ENCODE data around the gene CNTNAP5. TPM values are rescaled to one million over a fixed set of nuclear protein-coding genes. Genes with fewer than 3 reads are reported as not detected.

CNTNAP5 gene
- total RNA-seq, 2 donors from 2014 or later: not detected

DNA sequence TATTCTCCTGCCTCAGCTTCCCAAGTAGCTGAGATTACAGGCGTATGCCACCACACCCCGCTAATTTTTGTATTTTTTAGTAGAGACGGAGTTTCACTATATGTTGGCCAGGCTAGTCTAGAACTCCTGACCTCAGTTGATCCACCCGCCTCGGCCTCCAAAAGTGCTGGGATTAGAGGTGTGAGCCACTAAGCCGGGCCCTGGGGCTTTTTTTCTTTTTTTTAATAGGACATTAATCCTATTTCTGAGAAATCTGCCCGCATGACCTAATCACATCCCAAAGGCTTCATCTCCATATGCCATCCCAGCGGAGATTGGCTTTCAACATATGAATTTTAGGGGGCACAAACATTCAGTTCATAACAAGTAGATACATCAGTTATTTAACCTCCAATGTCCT lies 128.6 kb downstream of the CNTNAP5 start:
- no peaks in the 10 kb centered on the region for H3K36me3 Mint-ChIP-seq (ENCODE audit: low read depth)
- H3K27me3 Mint-ChIP-seq: no peaks in the 10 kb centered on the region
- H3K9me3 Mint-ChIP-seq: peaks cover 22% of the 10 kb centered on the region
- no peaks in the 10 kb centered on the region for H3K4me1 Mint-ChIP-seq
- ATAC-seq (replicated peaks): no peak
- no peak overlapping the region for H3K27ac Mint-ChIP-seq
- no peak overlapping the region for H3K4me3 Mint-ChIP-seq

DNA sequence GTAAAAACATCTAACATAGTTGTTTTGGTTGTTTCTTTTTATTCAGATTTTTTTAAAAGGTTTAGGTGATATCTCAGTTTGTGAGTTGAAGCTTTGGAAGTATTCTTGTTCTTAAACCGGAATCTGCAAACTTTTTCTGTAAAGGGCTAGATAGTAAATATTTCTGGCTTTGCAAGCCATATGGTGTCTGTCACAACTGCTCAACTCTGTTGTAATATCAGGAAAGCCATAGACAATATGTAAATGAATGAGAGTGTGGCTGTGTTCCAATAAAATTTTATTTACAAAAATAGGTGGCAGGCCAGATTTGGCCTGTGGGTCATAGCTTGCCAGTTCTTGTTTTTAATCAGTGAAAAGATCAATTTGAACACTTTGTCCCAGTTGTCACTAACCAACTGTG lies 134.1 kb downstream of the CNTNAP5 start:
- Mint-ChIP-seq H3K36me3 (ENCODE audit: low read depth) (no peaks in the 10 kb centered on the region), H3K4me3 (no peak overlapping the region), H3K27me3 (no peaks in the 10 kb centered on the region), H3K9me3 (peaks cover 12% of the 10 kb centered on the region), H3K27ac (no peak overlapping the region), H3K4me1 (no peaks in the 10 kb centered on the region)
- no peak for ATAC-seq (replicated peaks)

DNA sequence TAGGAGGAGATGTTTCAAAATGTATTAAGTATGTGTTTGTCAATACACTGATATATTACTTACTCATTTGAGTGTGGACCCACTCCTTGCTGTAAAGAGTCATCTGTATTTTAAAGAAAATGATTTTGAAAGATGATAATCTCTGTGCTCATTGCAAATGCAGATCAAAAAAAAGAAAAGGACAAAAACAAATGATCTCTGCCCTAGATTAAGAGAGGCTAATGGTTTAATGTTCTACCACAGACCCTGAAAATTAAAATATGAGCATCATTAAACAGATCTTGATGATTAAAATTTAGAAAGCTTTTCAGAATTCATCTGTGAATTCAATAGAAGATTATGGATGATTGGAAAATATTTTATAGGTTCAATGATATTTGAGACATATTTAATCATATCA lies 136.5 kb downstream of the CNTNAP5 start:
- Mint-ChIP-seq H3K4me1 (no peaks in the 10 kb centered on the region), H3K27me3 (no peaks in the 10 kb centered on the region), H3K4me3 (no peak overlapping the region), H3K27ac (no peak overlapping the region), H3K9me3 (peaks cover 10% of the 10 kb centered on the region), H3K36me3 (ENCODE audit: low read depth) (no peaks in the 10 kb centered on the region)
- ATAC-seq (replicated peaks): no peak

DNA sequence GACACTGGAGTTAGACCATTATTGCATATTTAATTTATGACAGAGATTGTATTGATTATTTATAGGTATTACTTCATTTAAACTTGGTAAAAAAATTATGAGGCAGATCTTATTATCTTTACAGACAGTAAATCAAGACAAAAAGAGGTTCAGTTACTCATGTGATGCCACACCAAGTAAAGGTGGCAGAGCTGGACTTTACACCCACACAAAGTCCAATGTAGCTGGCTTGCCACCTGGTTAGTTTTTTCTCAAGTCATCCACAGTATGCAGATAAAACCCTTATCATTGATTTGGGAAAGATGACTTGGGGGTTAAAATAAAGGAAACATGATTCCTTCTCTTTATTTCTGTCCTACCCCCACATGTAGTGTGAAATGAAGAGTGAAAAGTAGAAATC lies 137.2 kb downstream of the CNTNAP5 start:
- H3K36me3 Mint-ChIP-seq (ENCODE audit: low read depth): no peaks in the 10 kb centered on the region
- H3K4me1 Mint-ChIP-seq: no peaks in the 10 kb centered on the region
- ATAC-seq (replicated peaks): no peak
- no peak overlapping the region for H3K4me3 Mint-ChIP-seq
- peaks cover 10% of the 10 kb centered on the region for H3K9me3 Mint-ChIP-seq
- no peak overlapping the region for H3K27ac Mint-ChIP-seq
- no peaks in the 10 kb centered on the region for H3K27me3 Mint-ChIP-seq

DNA sequence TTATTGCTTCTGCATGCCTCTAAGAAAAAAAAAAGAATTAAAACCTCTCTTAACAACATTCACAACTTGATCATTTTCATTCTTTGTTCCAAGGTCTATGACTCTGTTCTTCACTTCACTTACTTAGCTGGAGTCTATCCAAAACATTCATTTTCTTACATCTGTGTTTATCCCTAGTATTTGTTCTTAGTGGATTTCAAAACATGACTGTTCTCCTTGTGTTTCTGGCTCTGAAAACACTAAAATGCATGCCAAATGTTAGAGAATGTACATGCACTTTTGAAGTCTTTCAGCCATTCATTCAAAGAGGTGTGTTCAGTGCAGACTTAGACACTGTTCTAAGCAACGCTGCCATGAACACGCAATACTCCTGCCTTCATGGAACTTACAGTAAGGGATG lies 138.8 kb downstream of the CNTNAP5 start:
- Mint-ChIP-seq H3K27ac (no peak overlapping the region), H3K27me3 (no peaks in the 10 kb centered on the region), H3K4me1 (no peaks in the 10 kb centered on the region), H3K4me3 (no peak overlapping the region), H3K36me3 (ENCODE audit: low read depth) (no peaks in the 10 kb centered on the region), H3K9me3 (peaks cover 14% of the 10 kb centered on the region)
- no peak for ATAC-seq (replicated peaks)

DNA sequence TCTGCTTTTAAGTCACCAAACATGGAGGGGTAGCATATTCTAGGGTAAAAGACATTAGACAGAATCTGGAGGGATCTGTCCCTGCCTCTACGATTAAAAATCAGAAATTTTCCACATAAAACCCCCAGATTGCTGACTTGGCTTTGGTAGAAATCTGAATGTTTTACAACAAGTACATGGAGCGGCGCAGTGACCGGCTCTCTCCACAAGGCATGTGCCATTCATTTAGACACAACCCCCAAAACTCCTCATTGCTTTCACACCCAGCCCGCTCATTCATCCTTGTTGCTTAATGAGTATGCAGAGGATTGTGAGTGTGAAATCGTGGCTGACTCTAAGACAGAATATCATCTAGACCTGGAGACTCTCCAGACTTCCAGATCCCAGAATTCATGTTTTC lies 140.6 kb downstream of the CNTNAP5 start:
- ATAC-seq (replicated peaks): no peak
- Mint-ChIP-seq H3K36me3 (ENCODE audit: low read depth) (no peaks in the 10 kb centered on the region), H3K9me3 (peaks cover 22% of the 10 kb centered on the region), H3K27ac (no peak overlapping the region), H3K4me3 (no peak overlapping the region), H3K27me3 (no peaks in the 10 kb centered on the region), H3K4me1 (no peaks in the 10 kb centered on the region)

DNA sequence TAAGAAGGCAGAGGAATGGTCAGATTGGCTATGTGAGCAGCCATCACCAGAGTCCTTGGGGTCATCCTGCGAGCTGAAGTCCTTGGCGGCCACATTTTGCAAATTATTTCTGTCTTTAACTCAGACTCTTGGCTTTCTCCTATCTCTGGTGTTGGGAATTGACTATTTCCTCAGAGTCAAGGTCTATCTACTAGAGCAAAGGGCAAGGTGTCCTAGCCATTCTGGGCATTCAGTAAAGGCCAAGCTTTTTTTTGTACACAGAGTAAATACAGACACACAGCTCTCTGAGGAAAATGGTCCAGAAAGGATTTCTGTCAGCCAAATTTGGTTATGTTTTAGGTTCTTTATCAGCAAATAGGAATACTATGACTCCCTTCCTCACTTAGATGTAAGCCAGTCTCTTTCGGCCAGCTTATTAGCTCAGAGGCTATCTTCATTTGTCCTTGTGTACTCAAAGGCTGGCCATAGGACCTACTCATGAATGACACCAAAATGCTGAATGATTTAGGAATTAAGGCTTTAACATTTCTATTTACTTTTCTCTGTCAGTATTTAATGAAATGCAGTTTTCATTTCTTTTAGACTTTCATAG lies 146.5 kb downstream of the CNTNAP5 start:
- Mint-ChIP-seq H3K4me1 (no peaks in the 10 kb centered on the region), H3K4me3 (no peak overlapping the region), H3K9me3 (peaks cover 25% of the 10 kb centered on the region), H3K36me3 (ENCODE audit: low read depth) (no peaks in the 10 kb centered on the region), H3K27me3 (no peaks in the 10 kb centered on the region), H3K27ac (no peak overlapping the region)
- no peak for ATAC-seq (replicated peaks)

DNA sequence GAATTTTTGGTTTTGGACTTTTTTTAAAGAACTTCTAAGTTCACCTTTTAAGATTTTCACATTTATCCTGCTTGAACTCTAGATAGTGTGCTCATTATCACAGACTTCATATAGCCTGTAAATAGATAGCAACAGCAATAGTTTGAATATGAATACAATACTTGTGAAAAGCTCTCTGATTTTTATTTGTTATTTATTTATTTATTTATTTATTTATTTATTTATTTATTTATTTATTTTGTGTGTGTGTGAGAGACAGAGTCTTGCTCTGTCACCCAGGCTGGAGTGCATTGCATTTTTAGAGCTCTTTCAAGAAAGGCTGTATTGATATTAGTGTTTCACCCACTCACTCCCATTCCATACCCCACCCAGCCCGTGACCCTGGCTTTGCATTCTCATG lies 153.6 kb downstream of the CNTNAP5 start:
- no peaks in the 10 kb centered on the region for H3K27me3 Mint-ChIP-seq
- no peak overlapping the region for H3K4me3 Mint-ChIP-seq
- no peaks in the 10 kb centered on the region for H3K4me1 Mint-ChIP-seq
- peaks cover 6% of the 10 kb centered on the region for H3K9me3 Mint-ChIP-seq
- no peak overlapping the region for H3K27ac Mint-ChIP-seq
- ATAC-seq (replicated peaks): no peak
- H3K36me3 Mint-ChIP-seq (ENCODE audit: low read depth): no peaks in the 10 kb centered on the region

DNA sequence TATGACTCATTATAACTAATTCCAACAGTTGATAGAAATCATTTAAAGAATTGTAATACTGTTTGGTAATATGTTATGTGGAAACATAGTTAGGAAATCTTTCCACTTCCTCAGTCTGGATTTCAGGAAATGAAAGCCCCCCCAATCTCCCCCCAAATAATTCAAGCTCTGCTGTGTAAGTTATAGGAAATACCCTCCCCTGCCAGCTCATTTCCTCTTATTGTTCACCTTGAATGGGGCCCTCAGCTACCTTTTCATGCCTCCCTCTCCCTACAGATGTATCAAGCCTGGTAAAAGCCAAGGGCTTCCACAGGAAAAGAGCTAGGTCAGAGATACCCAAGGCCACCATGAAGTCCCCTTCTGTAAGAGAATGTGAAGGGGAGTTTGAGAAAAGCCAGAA lies 155.5 kb downstream of the CNTNAP5 start:
- Mint-ChIP-seq H3K27me3 (no peaks in the 10 kb centered on the region), H3K36me3 (ENCODE audit: low read depth) (no peaks in the 10 kb centered on the region), H3K4me1 (no peaks in the 10 kb centered on the region), H3K27ac (no peak overlapping the region), H3K4me3 (no peak overlapping the region), H3K9me3 (peaks cover 10% of the 10 kb centered on the region)
- no peak for ATAC-seq (replicated peaks)

DNA sequence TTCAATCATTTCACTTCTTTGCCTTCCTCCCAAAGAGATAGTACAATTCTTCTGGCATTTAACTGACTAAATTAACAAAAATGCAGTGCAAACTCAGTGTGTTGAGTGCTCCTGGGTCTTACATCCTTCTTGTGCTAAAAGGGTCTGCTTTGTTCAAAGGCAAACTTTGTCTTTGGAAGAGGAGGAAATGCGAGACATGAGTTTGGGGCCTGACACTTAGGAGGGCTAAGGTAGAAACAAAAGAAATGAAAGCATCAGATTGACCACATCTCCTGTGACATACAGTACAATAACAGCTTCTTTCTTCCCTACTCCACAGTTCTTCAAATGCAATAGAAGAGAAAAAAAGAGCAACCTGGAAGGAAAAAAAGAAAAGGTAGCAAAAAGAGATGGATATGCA lies 161.7 kb downstream of the CNTNAP5 start:
- H3K4me1 Mint-ChIP-seq: no peaks in the 10 kb centered on the region
- no peaks in the 10 kb centered on the region for H3K36me3 Mint-ChIP-seq (ENCODE audit: low read depth)
- peaks cover 11% of the 10 kb centered on the region for H3K9me3 Mint-ChIP-seq
- ATAC-seq (replicated peaks): no peak
- H3K27me3 Mint-ChIP-seq: no peaks in the 10 kb centered on the region
- H3K4me3 Mint-ChIP-seq: no peak overlapping the region
- no peak overlapping the region for H3K27ac Mint-ChIP-seq

DNA sequence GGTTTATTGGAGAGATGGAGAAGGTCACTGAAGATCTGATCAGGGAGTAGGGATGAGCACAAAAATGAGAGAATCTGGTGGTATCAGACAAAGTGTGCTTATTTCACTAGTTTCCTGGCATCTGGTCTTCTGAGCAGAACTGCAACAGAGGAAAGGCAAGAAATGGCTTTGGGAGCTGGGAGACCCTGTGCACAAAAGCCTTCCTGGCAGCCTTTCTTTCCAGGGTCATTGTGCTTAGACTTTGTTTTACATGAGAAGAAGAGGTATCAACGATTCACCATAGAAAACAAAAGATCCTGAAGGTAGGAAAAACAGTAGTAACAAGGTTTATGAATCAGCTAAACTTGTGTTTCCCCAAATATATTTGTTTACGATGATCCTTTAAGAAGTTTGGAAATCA lies 162.9 kb downstream of the CNTNAP5 start:
- no peak overlapping the region for H3K4me3 Mint-ChIP-seq
- no peaks in the 10 kb centered on the region for H3K4me1 Mint-ChIP-seq
- H3K9me3 Mint-ChIP-seq: peaks cover 20% of the 10 kb centered on the region
- no peak overlapping the region for H3K27ac Mint-ChIP-seq
- no peaks in the 10 kb centered on the region for H3K27me3 Mint-ChIP-seq
- ATAC-seq (replicated peaks): no peak
- no peaks in the 10 kb centered on the region for H3K36me3 Mint-ChIP-seq (ENCODE audit: low read depth)

DNA sequence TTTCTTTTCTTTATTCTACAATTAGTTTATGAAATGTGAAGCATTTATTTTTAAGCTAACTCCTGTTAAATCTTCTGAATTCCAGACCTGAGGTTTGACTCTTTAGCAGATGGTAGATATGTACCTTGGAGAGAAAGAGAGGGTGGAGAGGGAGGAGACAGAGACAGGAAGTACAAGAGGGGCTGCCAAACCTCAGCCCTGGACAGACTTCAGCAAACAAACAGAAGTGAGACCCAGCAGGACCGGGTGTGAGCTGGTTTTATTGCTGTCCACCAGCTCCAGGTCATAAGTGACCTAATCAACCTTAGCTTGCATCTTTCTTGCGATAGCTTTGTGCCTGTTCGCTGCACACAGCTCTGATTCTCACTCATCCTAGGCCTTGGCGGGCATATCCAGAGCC lies 168.6 kb downstream of the CNTNAP5 start:
- Mint-ChIP-seq H3K27ac (no peak overlapping the region), H3K36me3 (ENCODE audit: low read depth) (no peaks in the 10 kb centered on the region), H3K4me1 (no peaks in the 10 kb centered on the region), H3K4me3 (no peak overlapping the region), H3K9me3 (peaks cover 13% of the 10 kb centered on the region), H3K27me3 (no peaks in the 10 kb centered on the region)
- ATAC-seq (replicated peaks): no peak

DNA sequence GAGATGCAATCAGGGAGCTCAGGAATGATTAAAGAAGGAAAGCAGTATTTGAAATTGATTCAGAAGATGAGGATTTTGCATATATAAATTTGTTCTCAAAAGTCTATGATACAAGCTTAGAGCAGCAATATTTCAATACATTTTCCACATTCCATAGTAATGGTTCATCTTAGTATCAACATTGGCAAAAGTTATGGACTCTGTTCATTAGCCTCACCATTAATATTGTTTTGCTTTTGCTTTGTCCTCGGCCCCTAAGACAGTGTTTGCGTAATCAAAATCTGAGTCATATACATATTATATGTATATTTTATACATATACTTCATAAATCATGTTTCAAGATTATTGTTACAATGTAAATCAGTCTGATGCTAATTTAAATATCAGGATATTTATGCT lies 176.6 kb downstream of the CNTNAP5 start:
- ATAC-seq (replicated peaks): no peak
- Mint-ChIP-seq H3K4me3 (no peak overlapping the region), H3K27me3 (no peaks in the 10 kb centered on the region), H3K27ac (no peak overlapping the region), H3K9me3 (peaks cover 9% of the 10 kb centered on the region), H3K4me1 (no peaks in the 10 kb centered on the region), H3K36me3 (ENCODE audit: low read depth) (no peaks in the 10 kb centered on the region)

DNA sequence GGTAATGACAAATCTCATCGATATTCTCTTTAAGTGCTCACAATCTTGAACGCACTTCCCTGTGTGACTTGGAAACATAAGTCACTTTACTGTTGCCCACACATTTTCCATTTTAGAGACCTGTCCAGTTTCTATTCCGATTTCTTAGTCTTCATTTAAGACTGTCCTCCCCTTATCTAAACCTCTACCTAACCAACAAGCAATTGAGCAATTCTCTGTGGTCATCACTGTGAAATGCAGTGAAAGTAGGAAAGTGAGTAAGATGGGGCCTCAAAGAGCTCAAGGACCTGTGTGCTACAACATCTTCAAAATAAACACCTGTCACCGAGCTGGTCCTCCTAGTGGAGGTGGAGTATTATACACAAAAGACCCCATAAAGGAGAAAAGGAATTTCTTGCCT lies 184.4 kb downstream of the CNTNAP5 start:
- ATAC-seq (replicated peaks): no peak
- H3K4me3 Mint-ChIP-seq: no peak overlapping the region

DNA sequence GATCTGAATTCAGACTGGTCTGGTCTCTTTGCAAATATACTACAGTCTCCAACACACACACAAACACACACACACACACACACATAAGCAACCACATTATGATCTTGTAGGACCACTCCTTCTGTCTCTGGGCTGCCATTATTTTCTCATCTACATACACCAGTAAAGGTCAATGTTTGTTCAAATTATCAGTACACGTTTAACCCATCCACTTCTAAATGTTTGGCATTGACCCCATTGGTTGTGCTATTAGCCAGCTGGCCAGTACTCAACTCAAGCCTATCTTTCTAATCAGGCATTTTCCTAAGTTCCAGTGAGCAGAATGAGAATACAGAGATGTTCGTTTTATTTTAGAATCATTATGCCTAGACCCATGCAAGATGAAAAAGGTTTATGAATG lies 186.4 kb downstream of the CNTNAP5 start:
- no peaks in the 10 kb centered on the region for H3K4me1 Mint-ChIP-seq
- no peaks in the 10 kb centered on the region for H3K36me3 Mint-ChIP-seq (ENCODE audit: low read depth)
- peaks cover 16% of the 10 kb centered on the region for H3K9me3 Mint-ChIP-seq
- H3K4me3 Mint-ChIP-seq: no peak overlapping the region
- no peak overlapping the region for H3K27ac Mint-ChIP-seq
- no peaks in the 10 kb centered on the region for H3K27me3 Mint-ChIP-seq
- ATAC-seq (replicated peaks): no peak

More for the DNA sequence above, 184.4 kb downstream of the CNTNAP5 start:
- peaks cover 18% of the 10 kb centered on the region for H3K9me3 Mint-ChIP-seq
- H3K4me1 Mint-ChIP-seq: no peaks in the 10 kb centered on the region
- H3K27ac Mint-ChIP-seq: no peak overlapping the region
- H3K27me3 Mint-ChIP-seq: no peaks in the 10 kb centered on the region
- no peaks in the 10 kb centered on the region for H3K36me3 Mint-ChIP-seq (ENCODE audit: low read depth)

DNA sequence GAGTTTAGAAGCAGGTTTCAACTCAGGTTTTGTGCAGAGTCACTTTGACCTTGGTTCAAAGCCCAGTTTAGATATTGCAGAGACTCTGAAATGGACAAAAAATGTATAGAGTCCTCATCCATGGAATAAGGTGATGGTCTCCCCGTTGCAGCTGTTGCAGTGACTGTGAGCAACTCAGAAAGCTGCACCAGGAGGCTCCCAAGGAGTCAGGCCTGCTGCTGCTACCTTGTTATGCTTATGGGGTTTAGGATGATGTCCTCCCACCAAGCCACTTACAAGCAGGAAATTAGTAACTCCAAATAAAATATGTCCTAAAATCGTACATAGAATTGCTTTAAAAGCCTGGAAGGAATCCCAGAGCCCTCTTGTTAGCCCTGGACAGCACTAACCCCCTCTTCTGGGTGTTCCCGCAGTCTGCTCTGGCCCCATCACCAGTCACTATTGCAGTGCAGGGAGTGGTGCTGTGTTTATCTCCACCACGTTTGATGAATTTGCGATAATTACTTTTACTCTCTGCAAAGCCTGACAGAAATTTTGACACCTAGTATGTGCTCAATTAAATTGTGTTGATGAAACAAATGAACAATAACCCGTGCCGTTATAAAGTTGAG lies 189.0 kb downstream of the CNTNAP5 start:
- Mint-ChIP-seq H3K4me1 (no peaks in the 10 kb centered on the region), H3K36me3 (ENCODE audit: low read depth) (no peaks in the 10 kb centered on the region), H3K27ac (no peak overlapping the region), H3K27me3 (no peaks in the 10 kb centered on the region), H3K4me3 (no peak overlapping the region), H3K9me3 (peaks cover 15% of the 10 kb centered on the region)
- ATAC-seq (replicated peaks): no peak

All from activated T-helper 17 cell treated with anti-CD3 and anti-CD28 coated beads, Interleukin-2, amount 50 U/mL, for 72 hours (primary cell).